ENCODE results near the gene PCDHA6. TPM values are rescaled to one million over a fixed set of nuclear protein-coding genes. Genes with fewer than 3 reads are reported as not detected.
"Not testable (repeated sequence)": the region's sequence is repeated elsewhere in the genome, so short reads cannot be mapped to it uniquely, and the experiment has no call there.

PCDHA6 gene
- total RNA-seq, 1 experiment from 2014 or later, result 2.4 TPM

- no peak for TF ChIP-seq AFF4 (CRISPR knock-in tag; IDR thresholded peaks at IDR 0.05; ENCODE audit: borderline replicate concordance)
- no peak for TF ChIP-seq ZNF416 (CRISPR knock-in tag; IDR thresholded peaks at IDR 0.05)
- no peak for TF ChIP-seq PREB (CRISPR knock-in tag; IDR thresholded peaks at IDR 0.05; ENCODE audit: borderline replicate concordance)
- TF ChIP-seq GABPB1 (CRISPR knock-in tag; IDR thresholded peaks at IDR 0.05), result no peak
- TF ChIP-seq MAX (CRISPR knock-in tag; IDR thresholded peaks at IDR 0.05), result no peak
- TF ChIP-seq CREM (CRISPR knock-in tag; IDR thresholded peaks at IDR 0.05), result no peak
These were observed 6.2 kb downstream of the PCDHA6 start, which contains the start of gene PCDHA7 (continued) for GRCh38 chr5:140833993-140834392.

GRCh38 chr5:140834439-140835008 is 6.8 kb downstream of the PCDHA6 start:
- H3K27me3 Mint-ChIP-seq (ENCODE audit: low read depth); H3K9me3 Mint-ChIP-seq; POLR2A ChIA-PET; H3K4me1 Mint-ChIP-seq; DNase-seq (ENCODE audit: low spot score): not testable (repeated sequence)
- TF ChIP-seq PRDM15 (CRISPR knock-in tag; IDR thresholded peaks at IDR 0.05), result peak; percentile 20; the same call in 1 of the 2 replicates
- CTCF ChIA-PET, result interaction anchor here (0.7 to 2.0 kb wide), 6 partner anchors 11 to 49 kb away, joined by 3 to 7 read pairs (median 4); partner anchors contain the start of genes PCDHA1 and PCDHA10
- H3K36me3 Mint-ChIP-seq, result peaks cover 23% of the 10 kb centered on the region
- H3K4me3 Mint-ChIP-seq, result peak overlapping the region; percentile 87
- peak; percentile 91 for ATAC-seq
- peak overlapping the region; percentile 93 for H3K27ac Mint-ChIP-seq

- CTCF ChIA-PET, result interaction anchor here (0.6 to 0.8 kb wide), 2 partner anchors 50 to 188 kb away, joined by 3 read pairs; partner anchors contain the start of gene PCDHA1
- TF ChIP-seq CTCF (IDR thresholded peaks at IDR 0.05), result no peak
- TF ChIP-seq ESRRA (CRISPR knock-in tag; IDR thresholded peaks at IDR 0.05; ENCODE audit: borderline replicate concordance), result no peak
- no peak for TF ChIP-seq NFATC4 (CRISPR knock-in tag; IDR thresholded peaks at IDR 0.05)
- no peak for TF ChIP-seq RORB (CRISPR knock-in tag; IDR thresholded peaks at IDR 0.05)
- no peak for TF ChIP-seq PRRX2 (CRISPR knock-in tag; IDR thresholded peaks at IDR 0.05)
- Mint-ChIP-seq H3K9me3 (peaks cover 5% of the 10 kb centered on the region; the same call in 1 of the 2 replicates), H3K27ac (no peak overlapping the region), H3K36me3 (peaks cover 20% of the 10 kb centered on the region), H3K4me3 (no peak overlapping the region), H3K27me3 (ENCODE audit: low read depth) (no peaks in the 10 kb centered on the region), H3K4me1 (no peaks in the 10 kb centered on the region)
- POLR2A ChIA-PET, result no interaction called here
- no peak for ATAC-seq
- DNase-seq (ENCODE audit: low spot score), result no peak
These were observed 8.1 kb downstream of the PCDHA6 start for GRCh38 chr5:140835622-140836510.
